Left colon (tissue), 2 donors: Measurements from ENCODE around the gene PAIP1. TPM values are rescaled to one million over a fixed set of nuclear protein-coding genes. Genes with fewer than 3 reads are reported as not detected.
"Not testable (repeated sequence)": the region's sequence is repeated elsewhere in the genome, so short reads cannot be mapped to it uniquely, and the experiment has no call there.

ENCODE experiments used
- ATAC-seq: fragments of 200-7000 bp; cut with Tn5 transposase; one replicate; pipeline ENCODE4 v1.9.1; 2020; ENCODE audit warnings: mild to moderate bottlenecking, moderate library complexity
- DNase-seq, 2 donors: peaks; one replicate each; pipeline ENCODE4 v3.0.0-alpha.2; 2020
- intact Hi-C, 2 donors: fragments of 100-400 bp; cut with DNase I in 1 of 2; cut with micrococcal nuclease in 1 of 2; formaldehyde crosslinking; loops; one replicate each; pipeline versions ENCODE4 v1.11.2 to v1.14.0; 2022; cut with DNase I, micrococcal nuclease
- total RNA-seq, 2 donors: library from RNA; stranded (reverse); fragmentation: NEBNext Ultra II Directional; extraction: Animal tissue kit (Norgen Biotek cat#: 25700); gene quantifications; one replicate each; pipeline ENCODE4 v1.2.1, GENCODE V29; 2021
- donor health status: DM: no; HTN: no; CAD: no.
- donor health status: DM: yes; HTN: yes; CAD: no.

The PAIP1 gene
- total RNA-seq, 2 donors from 2014 or later, result 55.2 to 59.1 TPM

DNA sequence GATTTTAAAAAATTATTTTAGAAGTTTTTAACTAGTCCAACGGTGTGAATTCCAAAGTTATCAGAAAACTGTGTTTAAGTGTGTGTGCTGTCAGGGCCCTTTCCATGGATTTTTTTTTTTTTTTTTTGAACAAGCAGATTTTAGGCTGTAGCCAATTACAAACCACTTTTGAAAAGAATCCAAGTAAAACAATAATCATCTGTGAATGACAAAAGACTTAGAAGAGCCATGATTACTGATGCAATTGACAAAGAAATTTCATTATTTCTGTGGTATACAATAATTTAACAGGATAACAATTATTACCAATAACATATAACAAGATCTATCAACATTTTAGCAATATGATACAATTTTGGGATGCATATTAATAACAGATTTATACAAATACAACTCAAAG, 16.2 kb upstream of the PAIP1 start:
- no peak for DNase-seq
- intact Hi-C loops, result no loop called here
- no peak for ATAC-seq

DNA sequence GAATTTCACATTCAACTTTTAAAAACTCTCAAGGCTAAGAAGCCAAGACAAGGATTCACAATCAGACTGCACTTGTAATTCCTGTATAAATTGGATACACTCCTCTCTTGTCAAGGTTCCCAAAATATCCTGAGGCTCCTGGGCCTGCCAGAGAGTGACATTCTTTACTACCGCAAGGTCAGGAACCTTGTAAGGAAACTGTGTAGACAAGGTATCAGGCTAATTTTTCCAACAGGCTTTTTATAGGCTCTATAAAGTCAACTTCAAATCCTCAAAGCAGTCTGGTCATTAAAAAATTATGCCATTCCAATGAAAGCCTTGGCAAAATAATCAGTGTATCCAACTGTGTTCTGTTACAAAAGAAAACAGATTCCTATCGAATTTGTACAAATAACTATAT, 15.5 kb upstream of the PAIP1 start:
- ATAC-seq, result no peak
- DNase-seq, result no peak
- intact Hi-C loops, result no loop called here

DNA sequence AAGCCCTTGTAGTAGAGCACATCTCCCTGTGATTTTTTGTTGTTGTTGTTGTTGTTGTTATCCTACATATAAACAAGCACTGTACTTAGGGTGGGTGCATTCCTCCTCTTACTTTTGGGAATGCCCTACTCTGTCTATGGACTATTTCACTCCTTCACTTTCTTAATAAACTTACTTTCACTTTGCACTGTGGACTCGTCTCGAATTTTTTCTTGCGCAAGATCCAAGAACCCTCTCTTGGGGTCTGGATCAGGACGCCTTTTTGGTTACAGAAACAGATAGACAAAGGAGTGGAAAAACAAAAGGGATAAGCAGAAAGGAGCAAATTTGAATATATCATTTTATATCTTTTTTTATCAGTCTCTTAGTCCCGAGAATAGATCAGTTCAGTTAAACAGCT, 14.4 kb upstream of the PAIP1 start:
- DNase-seq (no peak), ATAC-seq (no peak)
- intact Hi-C loops, result no loop called here

GRCh38 chr5:43570450-43571158, 13.7 kb upstream of the PAIP1 start:
- DNase-seq (no peak), ATAC-seq (no peak)
- intact Hi-C loops, result no loop called here

DNA sequence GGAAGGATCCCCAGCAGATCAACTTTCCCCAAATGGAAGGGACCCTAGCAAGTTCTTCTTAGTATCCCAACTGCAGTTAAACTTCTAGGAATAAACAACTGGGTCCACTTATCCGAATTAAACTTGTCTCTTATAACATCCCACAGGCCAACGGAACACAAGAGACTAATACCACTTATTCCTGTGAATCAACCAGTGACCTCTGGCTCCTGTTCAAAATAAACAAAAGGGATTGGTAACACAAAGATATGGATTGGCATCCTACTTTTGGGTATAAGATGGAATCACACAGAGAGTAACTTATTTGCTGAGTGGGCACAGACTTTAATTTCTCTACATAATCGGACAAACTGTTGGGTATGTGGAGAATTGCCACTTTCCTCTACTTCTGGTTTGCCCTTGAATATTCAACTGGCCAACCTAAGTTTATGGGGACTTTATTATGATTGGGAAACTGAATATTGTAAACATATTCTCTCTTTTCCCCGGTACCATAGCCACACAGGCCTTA, 12.4 kb upstream of the PAIP1 start:
- intact Hi-C loops, result no loop called here
- ATAC-seq (no peak), DNase-seq (no peak)

DNA sequence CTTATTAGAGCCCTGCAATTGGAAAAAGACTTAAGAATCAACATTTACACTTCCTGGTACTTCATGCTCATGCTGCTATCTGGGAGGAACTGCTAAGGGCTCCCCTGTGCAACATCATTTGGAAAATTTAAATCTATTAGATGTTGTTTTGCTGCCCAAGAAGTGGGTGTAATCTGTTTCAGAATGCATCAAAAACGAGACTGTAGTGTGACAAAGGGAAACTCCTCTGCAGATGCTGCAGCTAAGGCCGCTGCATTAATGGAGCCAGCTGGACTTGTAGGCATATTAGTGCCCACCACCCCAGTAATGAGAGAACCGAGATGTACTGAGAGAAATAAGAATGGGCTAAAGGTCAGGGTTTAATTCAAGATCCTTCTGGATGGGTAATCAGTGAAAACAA, 11.1 kb upstream of the PAIP1 start:
- intact Hi-C loops, result no loop called here
- ATAC-seq, result no peak

GRCh38 chr5:43565043-43565442, 8.2 kb upstream of the PAIP1 start:
- ATAC-seq (no peak), DNase-seq (no peak)
- intact Hi-C loops, result no loop called here

More for the DNA sequence above, 11.1 kb upstream of the PAIP1 start:
- DNase-seq, result no peak

DNA sequence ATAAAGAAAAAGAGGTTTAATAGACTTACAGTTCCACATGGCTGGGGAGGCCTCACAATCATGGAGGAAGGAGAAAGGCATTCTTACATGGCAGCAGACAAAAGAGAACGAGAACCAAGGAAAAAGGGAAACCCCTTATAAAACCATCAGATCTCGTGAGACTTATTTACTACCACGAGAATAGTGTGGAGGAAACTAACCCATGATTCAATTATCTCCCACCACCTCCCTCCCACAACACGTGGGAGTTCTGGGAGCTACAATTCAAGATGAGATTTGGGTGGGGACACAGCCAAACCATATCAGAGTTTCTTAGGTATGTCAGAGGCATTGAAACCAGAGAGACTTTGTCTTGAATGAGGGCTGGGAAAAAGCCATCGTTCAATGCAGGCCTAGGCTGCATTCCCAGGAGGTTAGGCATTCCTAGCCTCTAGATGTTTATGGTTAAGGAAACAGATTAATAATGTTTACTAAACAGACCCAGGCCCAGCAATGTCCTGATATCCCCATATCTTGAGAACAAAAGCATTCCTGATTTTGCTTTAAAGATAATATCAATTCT, 7.5 kb upstream of the PAIP1 start:
- DNase-seq (no peak), ATAC-seq (no peak)
- intact Hi-C loops, result no loop called here

GRCh38 chr5:43563321-43563720, 6.4 kb upstream of the PAIP1 start:
- DNase-seq (no peak), ATAC-seq (no peak)

DNA sequence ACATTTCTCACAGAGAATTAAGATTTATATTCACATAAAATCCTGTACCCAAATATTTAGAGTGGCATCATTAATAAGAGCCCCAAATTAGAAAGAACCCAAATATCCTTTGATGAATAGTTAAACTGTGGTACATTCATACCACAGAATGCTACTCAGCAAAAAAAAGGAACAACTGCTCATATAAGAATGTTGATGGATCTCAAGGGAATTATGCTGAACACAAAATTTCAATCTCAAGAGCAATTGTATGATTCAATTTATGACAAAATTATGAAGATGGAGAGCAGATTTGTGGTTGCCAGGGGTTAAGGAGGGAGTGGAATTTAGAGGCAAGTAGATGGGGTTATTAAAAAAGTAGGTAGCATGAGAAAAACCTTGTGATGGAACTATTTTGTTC, 4.5 kb upstream of the PAIP1 start:
- intact Hi-C loops, result no loop called here
- ATAC-seq (no peak), DNase-seq (no peak)

More at GRCh38 chr5:43563321-43563720, 6.4 kb upstream of the PAIP1 start:
- intact Hi-C loops, result no loop called here

DNA sequence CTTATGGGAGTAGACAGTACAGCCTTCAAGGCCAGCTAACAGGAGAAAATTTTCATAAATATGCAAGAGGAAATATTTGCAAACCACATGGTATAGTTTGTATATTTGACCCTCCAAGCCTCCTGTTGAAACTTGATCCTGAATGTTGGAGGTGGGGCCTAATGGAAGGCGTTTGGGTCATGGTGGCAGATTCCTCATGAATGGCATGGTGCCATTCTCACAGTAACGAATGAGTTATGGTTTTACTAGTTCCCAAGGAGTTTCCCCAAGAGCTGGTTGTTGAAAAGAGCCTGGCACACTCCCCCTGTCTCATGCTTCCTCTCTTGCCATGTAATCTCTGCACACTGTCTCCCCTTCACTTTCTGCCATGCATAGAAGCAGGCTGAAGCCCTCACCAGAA, 3.3 kb upstream of the PAIP1 start:
- DNase-seq, result no peak
- no peak for ATAC-seq
- intact Hi-C loops, result no loop called here

GRCh38 chr5:43556607-43556856, 345 bp downstream of the PAIP1 start:
- intact Hi-C loops, DNase-seq: not testable (repeated sequence)
- ATAC-seq, result peak; percentile 91

GRCh38 chr5:43555895-43556606, 826 bp downstream of the PAIP1 start:
- intact Hi-C loops, result no loop called here
- DNase-seq (peak; percentile 58 to 70), ATAC-seq (peak; percentile 43)

DNA sequence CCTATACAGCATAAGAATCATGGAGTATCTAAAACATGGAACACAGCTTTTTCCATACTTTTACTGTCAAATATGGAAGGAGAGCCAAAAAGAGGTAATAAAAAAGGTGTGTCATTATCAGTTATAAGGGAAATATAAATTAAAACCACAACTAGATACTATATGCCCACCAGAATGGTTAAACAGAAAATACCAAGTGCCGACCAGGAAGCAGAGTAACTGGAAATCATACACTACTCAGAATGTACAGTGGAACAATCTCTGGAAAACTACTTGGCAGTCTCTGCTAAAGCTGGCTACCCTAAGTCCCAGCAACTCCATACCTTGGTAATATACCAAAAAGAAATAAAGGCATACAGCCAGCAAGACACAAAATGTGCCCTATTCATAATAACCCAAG, 2.4 kb downstream of the PAIP1 start:
- DNase-seq, result no peak
- intact Hi-C loops, result no loop called here
- ATAC-seq, result no peak

DNA sequence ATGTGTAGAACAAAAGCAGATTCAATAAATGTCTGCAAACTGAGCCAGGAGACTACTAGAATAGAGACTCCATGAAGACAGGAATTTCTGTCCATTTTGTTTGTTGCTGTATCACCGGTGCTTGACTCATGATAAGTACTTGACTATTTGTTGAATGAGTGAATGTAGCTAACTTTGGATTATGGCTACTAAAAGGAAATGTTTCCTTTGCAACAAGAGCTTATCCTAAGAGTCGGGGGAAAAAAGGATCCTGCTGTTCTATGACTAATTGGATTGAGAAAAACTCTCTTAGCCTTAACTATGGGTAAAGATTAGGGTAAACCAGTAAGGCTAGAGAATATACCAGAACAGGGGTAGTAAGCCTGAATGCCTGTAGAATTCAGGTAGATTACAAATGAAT, 3.5 kb downstream of the PAIP1 start:
- no peak for ATAC-seq
- intact Hi-C loops, result no loop called here
- no peak for DNase-seq

DNA sequence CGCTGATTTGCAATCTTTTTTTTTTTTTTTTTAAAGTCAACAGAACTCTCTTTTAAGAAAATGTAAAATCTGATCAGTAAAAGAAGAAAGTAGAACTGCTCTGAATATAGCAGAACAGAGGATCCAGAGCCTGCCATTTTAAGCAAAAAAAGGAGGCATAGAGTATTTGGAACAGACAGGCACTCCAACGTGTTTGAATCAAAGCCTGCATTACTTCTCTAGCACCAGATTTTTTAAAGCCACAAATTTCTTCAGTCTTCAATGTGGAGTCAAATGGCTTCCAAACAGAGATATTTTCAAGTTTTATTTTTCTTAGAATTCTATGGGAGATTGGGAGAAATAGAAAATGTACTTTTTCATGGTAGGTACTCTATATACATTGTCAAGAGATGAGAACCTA, 5.1 kb downstream of the PAIP1 start:
- intact Hi-C loops, result no loop called here
- DNase-seq (no peak), ATAC-seq (no peak)

- ATAC-seq, intact Hi-C loops: not testable (repeated sequence)
These were observed 7.6 kb downstream of the PAIP1 start for GRCh38 chr5:43549272-43549671.

GRCh38 chr5:43548358-43548757, 8.5 kb downstream of the PAIP1 start:
- DNase-seq, result no peak
- intact Hi-C loops, result no loop called here
- ATAC-seq, result no peak

More at GRCh38 chr5:43549272-43549671, 7.6 kb downstream of the PAIP1 start:
- not testable (repeated sequence) for DNase-seq

DNA sequence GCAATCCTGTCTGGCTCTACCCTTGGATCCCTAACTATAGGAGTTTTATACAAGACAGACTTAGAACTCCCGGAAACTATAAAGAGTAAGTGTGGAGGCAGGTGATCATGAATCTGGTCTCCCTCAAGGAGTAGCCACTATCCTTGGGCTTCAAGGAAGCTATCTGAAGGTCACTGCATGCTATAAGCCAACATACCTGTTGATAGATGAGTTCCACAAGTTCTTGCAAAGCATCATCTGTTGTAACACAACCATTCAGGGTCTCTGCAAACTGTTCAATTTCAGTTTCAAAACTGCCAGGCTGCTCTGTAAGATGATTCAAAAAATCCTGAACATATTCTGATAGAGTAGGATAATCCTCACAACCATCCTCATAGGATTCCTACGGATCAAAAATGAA, 9.3 kb downstream of the PAIP1 start:
- DNase-seq (no peak), ATAC-seq (no peak)
- intact Hi-C loops, result no loop called here

DNA sequence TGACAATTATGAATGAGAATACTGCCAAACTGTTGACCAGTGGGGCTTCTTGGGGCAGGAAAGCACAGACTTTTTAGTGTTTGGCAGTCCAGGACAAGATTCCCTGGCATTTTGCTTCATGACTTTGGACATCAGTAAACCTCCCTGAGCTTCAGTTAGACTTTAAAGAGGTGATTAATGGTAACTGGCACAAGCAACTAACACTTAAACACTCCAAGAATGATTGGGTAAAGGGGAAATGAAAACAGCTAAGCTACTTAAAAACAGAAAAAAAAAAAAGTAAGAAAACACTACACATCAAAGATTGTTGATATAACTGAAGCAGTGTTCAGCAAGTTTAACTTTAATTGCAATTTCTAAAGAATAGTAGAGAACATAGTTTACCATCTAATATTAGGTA, 13.4 kb downstream of the PAIP1 start:
- no peak for ATAC-seq
- intact Hi-C loops, result no loop called here
- no peak for DNase-seq
